Iris pigment epithelial cell (primary cell): Measurements from ENCODE around the gene SEMA3F.

ENCODE experiments used
- DNase-seq: peaks from one replicate; pipeline ENCODE4 v3.0.0-alpha.2; 2011; ENCODE audit warnings: low read depth

Gene SEMA3F

DNA sequence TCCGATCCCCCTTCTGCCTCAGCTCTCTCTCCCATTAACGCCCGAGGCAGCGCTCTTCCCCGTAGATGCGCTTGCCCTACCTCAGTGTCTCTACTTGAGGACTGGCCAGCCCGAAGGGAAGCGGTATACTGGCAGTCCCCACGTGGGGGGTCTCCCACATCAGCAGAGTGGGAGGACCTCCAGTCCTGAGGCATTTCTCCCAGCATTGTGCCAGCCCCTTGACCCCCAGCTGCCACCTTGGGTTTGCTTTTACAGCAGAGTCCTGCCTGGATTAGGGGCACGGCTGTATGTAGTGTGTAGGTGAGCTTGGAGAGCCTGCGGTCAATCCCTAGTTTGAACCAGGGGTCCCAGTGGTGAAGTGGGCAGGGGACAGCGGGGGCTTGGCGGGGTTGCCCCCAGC, 767 bp downstream of the SEMA3F start:
- DNase-seq: no peak

DNA sequence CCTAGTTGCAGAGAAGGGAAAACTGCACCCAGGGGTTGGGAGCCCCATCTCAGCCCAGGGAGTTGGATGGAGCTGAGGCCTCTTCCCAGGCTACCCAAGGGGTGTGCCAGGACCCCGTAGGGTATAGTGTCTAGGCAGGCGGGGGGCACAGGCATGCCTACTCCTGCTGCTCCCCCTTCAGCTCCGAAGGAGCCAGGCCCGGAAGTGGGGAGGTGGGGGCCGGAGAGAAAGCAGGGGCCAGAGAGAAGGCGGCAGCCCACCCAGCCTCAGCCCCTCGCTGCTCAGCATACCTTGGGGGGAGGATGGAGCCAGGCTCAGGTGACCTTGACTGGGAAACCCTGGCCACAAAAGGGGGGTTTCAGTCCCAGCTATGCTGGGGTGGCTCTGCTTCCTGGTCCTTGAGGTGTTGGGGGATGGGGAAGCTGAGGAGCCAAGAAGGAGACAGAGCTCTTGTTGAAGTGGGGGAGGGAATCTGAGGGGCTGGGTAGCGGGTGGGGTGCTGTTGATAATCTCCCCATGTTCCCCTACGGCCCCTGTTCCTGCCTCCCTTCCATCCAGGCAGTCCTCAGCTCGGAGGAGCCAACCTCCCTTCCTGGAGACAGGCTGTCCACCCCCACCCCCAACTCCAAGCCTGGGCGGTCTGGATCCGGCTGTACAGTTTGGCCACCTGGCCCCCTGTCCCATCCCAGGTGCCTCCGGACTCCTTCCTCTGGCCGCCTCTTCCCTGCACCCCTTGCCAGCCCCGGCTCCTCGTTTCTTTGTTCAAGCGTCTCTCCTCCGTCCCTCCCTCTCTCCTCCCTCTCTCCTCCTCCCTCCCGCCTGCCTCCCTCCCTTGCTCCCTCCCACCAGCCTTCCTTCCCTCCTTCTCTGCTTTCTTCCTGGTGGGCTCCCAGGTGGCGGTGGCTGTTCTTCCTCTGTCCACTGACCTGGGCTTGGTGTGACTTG, 1.7 kb downstream of the SEMA3F start:
- DNase-seq: no peak

GRCh38 chr3:50157827-50158529, 2.9 kb downstream of the SEMA3F start:
- DNase-seq: no peak

- no peak for DNase-seq
Measured at GRCh38 chr3:50158530-50159146, 3.5 kb downstream of the SEMA3F start.

DNA sequence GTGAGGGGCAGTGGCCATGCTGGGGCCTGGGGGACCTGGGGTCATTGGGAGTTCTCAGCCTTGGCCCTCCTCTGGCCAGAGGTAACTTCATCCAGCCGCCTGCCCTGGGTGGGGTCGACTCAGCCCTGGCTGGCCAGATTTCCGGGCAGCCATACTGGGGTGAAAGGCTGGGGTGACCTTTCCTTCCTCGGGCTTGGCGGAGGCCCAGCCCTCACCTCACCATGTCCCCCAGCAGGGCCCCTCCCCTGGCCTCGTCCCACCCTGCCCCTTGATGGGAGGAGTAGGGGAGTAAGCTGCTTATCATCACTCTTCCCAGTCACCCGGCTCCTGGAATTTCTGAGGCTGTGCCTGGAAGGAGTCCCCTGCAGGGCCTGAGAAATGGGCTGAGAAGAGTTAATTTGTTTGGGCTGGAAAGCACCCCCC, 5.4 kb downstream of the SEMA3F start:
- DNase-seq: no peak

- DNase-seq: no peak
Measured at GRCh38 chr3:50161320-50161719, 6.2 kb downstream of the SEMA3F start.

GRCh38 chr3:50162034-50162883, 7.1 kb downstream of the SEMA3F start:
- DNase-seq: no peak

- peak; percentile 77 for DNase-seq
Measured at GRCh38 chr3:50163572-50164455, 8.7 kb downstream of the SEMA3F start.

- DNase-seq: no peak
Measured at GRCh38 chr3:50164481-50164880, 9.4 kb downstream of the SEMA3F start.

DNA sequence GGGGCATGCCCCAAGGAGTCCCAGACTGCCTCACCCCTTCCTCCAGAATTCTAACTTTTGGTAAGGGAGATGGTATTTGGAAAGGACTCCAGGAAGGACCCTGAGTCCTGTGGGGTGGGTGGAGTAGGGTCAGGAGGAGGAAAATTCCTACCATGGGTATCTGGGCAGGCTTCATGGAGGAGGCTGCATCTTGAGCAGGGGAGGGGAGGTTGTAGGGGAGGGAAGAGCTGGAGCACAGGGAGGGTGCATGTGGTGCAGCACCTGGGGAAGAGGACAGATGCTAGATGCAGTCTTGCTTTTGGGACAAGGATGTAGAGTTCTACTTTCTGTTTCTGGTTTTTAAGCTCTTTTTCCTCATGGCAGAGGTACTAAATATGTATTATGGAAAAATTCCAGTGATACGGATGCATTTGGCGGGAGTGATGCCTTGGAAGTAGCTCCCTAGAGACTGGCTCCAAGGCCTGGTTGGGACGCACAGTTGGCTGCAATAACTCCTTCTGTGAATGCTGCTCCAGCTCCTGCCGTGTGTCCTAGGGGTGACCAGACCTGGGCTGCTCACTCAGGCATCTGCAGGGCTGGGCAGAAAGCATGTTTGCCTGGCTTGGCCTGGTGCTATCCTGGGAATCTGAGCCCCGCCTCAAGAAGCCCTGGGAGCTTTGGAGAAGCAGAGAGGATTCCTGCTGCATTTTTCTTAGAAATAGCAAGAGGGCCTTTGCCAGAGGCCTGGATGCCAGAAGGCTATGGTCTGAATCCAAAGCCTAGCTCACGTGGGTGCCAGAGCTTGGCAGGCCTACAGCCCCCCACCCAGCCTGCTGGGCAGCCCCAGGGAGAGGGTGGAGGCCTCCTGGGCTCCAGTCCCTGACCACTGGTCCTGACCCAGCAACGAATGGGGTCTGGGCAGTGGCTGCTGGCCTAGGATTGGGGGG, 10.1 kb downstream of the SEMA3F start:
- DNase-seq: no peak

- DNase-seq: no peak
Measured at GRCh38 chr3:50165910-50166538, 10.9 kb downstream of the SEMA3F start.

DNA sequence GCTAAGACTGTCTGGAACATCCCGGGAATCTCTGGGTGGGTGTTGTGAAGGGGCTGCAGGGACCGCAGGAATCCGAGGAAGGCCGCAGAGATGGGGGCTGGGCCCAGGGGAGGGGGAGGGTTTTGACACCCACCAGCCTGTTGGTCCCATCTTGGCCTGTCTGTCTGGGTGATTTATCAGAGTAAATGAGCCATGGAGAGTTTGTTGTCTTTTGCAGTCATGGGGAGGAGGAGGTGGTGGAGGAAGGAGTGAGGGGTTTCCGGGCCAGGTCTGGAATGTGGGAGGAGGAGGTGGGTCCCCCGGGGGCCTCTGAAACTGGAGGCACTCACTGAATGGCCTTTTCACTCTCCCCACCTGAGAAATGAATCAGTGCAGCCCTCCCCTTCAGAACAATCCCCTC, 11.5 kb downstream of the SEMA3F start:
- no peak for DNase-seq

DNA sequence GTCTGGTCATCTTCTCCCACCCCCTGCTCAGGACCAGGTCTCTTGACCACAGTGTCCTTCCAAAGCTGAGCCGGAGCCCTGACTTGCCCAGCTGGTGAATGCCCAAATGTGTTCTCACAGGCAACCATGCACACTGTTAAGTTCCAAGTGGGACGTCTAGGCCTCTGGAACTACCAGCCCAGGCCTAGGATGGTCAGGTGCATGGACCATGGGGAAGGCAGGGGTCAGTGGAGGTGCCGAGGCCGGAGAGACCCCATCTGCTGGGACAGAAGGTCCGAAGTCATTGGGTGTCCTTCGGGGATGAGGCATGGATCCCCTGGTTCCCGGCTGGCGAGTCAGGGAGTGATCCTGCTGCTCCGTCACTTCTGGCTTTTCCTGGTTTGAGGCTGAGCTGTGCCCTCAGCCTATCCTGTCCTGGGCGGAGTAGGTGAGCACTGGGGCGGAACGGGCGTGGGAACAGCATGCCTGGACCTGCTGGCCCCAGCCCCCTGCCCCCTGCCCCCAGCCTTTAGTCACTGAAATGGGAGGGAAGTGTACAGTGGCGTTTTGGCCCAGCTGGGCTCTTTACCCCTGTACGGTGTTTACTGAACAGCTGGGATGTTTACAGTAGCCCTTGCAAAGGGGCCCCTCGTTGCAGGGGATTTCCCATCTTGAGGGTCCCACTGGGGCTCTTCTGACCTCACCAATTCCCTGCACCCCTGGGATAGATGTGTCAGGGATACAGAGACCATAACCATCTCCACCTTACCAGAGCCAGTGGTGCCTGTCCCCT, 12.1 kb downstream of the SEMA3F start:
- no peak for DNase-seq

GRCh38 chr3:50167841-50168209, 12.7 kb downstream of the SEMA3F start:
- DNase-seq: no peak

DNA sequence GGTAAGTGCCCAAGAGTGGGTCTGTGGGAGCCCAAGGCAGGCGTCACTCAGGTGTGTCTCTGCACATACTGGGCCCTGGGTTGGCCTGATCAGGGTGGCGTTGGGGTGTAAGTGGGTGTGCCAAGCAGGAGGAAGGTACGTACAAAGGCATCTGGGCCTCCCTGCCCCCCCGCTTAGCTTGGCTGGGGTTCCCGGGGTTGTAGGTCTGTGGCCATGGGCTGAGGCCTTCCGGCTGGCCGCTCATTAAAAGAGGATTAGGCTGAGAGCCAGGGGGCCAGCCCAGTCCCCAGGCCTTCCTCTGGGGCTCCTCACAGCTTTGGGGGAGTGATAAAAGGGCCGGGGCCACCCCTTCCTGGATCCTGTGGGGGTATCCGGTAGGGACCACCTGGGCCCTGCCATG, 13.3 kb downstream of the SEMA3F start:
- no peak for DNase-seq

DNA sequence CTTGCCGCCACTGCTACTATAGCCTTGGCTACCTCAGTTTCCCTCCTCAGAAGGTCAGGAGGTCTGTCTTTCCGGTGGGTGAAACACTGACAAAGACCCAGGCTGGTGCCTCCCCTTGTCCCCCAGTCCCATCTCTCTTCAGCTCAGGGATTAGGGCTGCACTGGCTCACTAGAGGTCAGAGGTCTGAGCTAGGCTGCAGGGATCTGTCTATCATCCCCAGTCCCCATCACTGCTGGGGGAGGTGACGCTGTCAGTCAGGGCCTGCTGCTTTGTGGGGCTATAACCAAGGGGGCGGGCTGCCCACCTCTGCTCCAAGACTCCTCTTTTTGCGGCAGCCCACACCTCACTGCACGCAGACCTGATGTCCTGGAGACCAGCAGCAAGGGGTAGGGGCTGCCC, 13.7 kb downstream of the SEMA3F start:
- no peak for DNase-seq

DNA sequence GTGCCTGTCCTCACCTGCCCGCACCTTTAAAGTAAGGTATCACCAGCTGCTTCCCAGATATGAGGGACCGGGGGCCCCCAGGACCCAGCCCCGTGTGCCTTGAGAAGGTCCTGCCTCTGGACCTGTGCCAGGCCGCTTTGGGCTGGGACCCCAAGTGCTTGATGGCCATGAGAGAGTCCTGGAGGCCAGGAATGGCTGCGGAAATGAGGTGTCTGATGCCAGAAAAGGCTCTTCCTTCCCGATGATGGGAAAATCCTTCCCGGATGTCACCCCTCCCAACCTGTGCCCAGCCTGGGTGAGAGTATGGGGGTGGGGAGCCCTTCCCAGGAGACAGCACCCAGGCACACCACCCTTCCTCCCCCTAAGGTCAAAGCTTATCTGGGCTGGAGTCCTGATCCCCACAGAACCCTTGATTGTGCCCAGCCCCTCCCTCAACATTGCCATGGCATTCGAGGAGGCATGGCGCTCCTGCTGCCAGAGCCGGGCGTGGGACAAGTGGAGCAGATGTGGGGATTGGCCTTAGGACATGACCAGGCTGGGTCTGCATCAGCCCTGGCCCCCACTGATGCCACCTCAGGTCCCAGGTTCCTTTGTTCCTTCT, 14.2 kb downstream of the SEMA3F start:
- no peak for DNase-seq

GRCh38 chr3:50169858-50170257, 14.7 kb downstream of the SEMA3F start:
- no peak for DNase-seq
